Measurements from ENCODE around the gene SLC9A9. TPM values are rescaled to one million over a fixed set of nuclear protein-coding genes. Genes with fewer than 3 reads are reported as not detected.
A peak's percentile ranks its signal among the peaks of the same experiment; 100 is the strongest.

The SLC9A9 gene
- total RNA-seq, 4 donors from 2014 or later, result 12.8 to 63.8 (median 33.3) TPM

DNA sequence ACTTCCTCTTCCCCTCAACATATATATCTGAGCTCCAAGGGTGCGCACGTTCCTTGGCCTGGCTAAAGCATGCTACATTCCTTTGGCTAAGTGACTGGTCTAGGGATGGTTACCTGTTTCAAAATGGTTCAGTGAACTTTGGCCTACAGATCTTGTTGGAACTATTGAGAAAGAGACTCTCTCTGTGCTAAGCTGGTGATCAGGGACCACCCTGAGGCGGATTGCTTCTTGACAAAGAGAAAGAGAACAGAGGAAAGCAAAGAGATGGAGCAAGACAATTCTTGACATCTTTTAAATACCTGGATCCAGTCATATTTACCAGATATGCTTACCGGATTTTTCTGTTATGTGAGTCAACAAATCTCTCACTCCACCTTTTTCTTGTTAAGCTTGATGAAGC is 605.6 kb downstream of the SLC9A9 start:
- no peaks in the 10 kb centered on the region for H3K9me3 ChIP-seq
- no peaks in the 10 kb centered on the region for H3K27me3 ChIP-seq
- H3K4me3 ChIP-seq, result no peak overlapping the region
- H3K36me3 ChIP-seq, result no peaks in the 10 kb centered on the region
- H3K4me1 ChIP-seq, result no peaks in the 10 kb centered on the region
- peak overlapping the region; percentile 29 to 70 for H3K27ac ChIP-seq
- intact Hi-C loops (cut with DNase I; ENCODE audit: low total_unique reads), result no loop called here
- TF ChIP-seq POLR2A (IDR thresholded peaks at IDR 0.05), result no peak
- TF ChIP-seq, protein P1, sequence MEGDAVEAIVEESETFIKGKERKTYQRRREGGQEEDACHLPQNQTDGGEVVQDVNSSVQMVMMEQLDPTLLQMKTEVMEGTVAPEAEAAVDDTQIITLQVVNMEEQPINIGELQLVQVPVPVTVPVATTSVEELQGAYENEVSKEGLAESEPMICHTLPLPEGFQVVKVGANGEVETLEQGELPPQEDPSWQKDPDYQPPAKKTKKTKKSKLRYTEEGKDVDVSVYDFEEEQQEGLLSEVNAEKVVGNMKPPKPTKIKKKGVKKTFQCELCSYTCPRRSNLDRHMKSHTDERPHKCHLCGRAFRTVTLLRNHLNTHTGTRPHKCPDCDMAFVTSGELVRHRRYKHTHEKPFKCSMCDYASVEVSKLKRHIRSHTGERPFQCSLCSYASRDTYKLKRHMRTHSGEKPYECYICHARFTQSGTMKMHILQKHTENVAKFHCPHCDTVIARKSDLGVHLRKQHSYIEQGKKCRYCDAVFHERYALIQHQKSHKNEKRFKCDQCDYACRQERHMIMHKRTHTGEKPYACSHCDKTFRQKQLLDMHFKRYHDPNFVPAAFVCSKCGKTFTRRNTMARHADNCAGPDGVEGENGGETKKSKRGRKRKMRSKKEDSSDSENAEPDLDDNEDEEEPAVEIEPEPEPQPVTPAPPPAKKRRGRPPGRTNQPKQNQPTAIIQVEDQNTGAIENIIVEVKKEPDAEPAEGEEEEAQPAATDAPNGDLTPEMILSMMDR (IDR thresholded peaks at IDR 0.05), result no peak
- DNase-seq, result no peak

DNA sequence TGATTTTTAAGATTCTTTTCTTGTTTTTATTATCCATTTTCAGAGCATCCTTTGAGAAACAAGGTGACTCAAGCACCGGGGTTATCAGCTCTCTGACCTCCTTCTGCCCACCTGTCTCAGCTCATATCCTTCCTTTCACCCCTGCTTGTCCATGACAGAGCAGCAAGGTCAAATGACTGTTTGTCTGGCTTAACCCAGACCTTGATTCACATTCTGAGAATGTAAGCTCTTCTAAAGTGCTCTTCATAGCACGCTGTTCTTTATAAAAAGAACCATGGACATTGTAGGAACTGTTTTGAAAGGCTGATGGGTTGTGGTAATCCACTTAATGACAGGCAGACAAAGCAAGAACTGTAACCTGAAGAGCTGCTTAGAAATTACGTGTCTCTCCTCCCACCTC is 606.2 kb downstream of the SLC9A9 start:
- no peak overlapping the region for H3K4me3 ChIP-seq
- no peaks in the 10 kb centered on the region for H3K36me3 ChIP-seq
- no peaks in the 10 kb centered on the region for H3K4me1 ChIP-seq
- TF ChIP-seq POLR2A (IDR thresholded peaks at IDR 0.05), result no peak
- TF ChIP-seq, protein P1 (IDR thresholded peaks at IDR 0.05), result no peak
- intact Hi-C loops (cut with DNase I; ENCODE audit: low total_unique reads), result no loop called here
- no peaks in the 10 kb centered on the region for H3K27me3 ChIP-seq
- no peak for DNase-seq
- H3K9me3 ChIP-seq, result no peaks in the 10 kb centered on the region
- peak overlapping the region; percentile 29 to 70 for H3K27ac ChIP-seq

DNA sequence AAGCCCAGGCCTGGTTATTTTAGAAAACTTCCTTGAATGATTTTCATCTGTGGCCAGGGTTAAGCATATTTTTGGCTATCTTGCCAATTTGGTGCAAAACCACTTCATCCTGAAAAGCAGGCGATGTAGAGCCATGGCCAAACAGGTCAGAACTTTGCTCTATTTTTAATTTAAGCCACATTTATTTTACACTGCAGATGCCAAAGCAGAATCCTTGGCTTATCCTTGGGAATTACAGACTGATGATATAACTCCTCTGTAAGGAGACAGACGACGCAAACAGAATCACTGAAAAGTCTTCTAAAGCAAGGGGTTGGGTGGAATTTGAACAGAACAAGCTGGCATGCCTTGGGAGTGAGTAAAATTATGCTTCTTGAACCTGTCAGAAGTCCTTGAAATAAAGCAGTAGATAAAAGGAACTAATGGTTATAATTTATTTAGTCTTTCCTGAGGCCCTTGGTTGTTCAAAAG is 606.8 kb downstream of the SLC9A9 start:
- TF ChIP-seq, protein P1 (IDR thresholded peaks at IDR 0.05), result no peak
- no peak for TF ChIP-seq POLR2A (IDR thresholded peaks at IDR 0.05)
- no peak overlapping the region for H3K4me3 ChIP-seq
- no peaks in the 10 kb centered on the region for H3K27me3 ChIP-seq
- H3K36me3 ChIP-seq, result no peaks in the 10 kb centered on the region
- peak overlapping the region; percentile 29 to 70 for H3K27ac ChIP-seq
- no peaks in the 10 kb centered on the region for H3K9me3 ChIP-seq
- no peaks in the 10 kb centered on the region for H3K4me1 ChIP-seq
- peak in 1 of 2 donors; percentile 30 for DNase-seq
- intact Hi-C loops (cut with DNase I; ENCODE audit: low total_unique reads), result no loop called here

DNA sequence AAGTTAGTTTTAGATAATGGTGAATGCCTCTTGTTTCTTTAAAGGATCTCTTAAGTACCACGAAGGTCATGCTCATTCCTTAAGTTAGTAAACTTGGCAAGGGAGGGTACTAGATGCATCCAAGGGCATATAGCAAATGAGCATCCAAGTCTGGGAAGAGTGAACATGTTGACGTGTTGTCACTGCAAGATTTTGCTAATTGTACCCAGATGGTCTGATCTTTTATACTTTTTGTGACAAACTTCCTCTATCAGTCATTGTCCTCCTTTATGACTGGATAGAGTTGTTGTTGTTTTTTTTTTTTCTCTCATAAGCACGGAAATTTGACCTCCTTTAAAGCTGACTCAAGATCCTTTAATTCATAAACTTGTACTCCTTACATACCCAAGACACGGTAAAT is 607.4 kb downstream of the SLC9A9 start:
- H3K27me3 ChIP-seq, result no peaks in the 10 kb centered on the region
- DNase-seq, result no peak
- no peaks in the 10 kb centered on the region for H3K9me3 ChIP-seq
- H3K27ac ChIP-seq, result peak overlapping the region; percentile 29 to 70
- intact Hi-C loops (cut with DNase I; ENCODE audit: low total_unique reads), result no loop called here
- no peaks in the 10 kb centered on the region for H3K36me3 ChIP-seq
- no peaks in the 10 kb centered on the region for H3K4me1 ChIP-seq
- TF ChIP-seq, protein P1 (IDR thresholded peaks at IDR 0.05), result no peak
- no peak for TF ChIP-seq POLR2A (IDR thresholded peaks at IDR 0.05)
- H3K4me3 ChIP-seq, result no peak overlapping the region

DNA sequence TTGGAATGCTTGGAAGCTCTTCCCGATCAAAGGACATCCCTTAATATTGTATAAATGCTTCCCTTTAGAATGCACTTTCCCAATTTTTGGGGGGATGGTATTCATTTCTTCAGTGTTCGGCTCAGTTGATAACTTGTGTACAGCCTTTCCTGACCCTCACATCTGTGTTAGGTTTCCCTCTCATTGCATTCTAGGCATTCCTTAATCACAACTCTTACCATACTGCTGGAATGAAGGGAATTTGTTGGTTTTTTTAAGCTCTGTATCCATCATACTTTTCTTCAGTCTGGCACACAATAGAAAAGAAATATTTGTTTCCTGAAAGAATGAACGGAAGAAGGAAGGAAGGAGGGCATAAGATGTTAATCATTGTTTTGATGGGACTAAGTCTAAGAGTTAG is 609.2 kb downstream of the SLC9A9 start:
- Histone ChIP-seq H3K4me1 (no peaks in the 10 kb centered on the region), H3K36me3 (no peaks in the 10 kb centered on the region), H3K27me3 (no peaks in the 10 kb centered on the region), H3K9me3 (no peaks in the 10 kb centered on the region), H3K4me3 (no peak overlapping the region), H3K27ac (no peak overlapping the region)
- no peak for DNase-seq
- TF ChIP-seq, protein P1 (IDR thresholded peaks at IDR 0.05), result no peak
- TF ChIP-seq POLR2A (IDR thresholded peaks at IDR 0.05), result no peak
- intact Hi-C loops (cut with DNase I; ENCODE audit: low total_unique reads), result no loop called here

All from uterus (tissue), 4 donors.